ENCODE measurements around the gene CXCR5. TPM values are rescaled to one million over a fixed set of nuclear protein-coding genes. Genes with fewer than 3 reads are reported as not detected.

CXCR5 gene
- total and polyA plus RNA-seq, 2 donors (not counting 1 experiment from before 2014, with no cell fraction given) = 111 to 163 TPM

- POLR2A ChIA-PET = interaction anchor here (0.5 kb wide), 1 partner anchor 12 kb away, joined by 4 read pairs; no protein-coding TSS in a partner anchor
- intact Hi-C loops (cut with micrococcal nuclease) = no loop called here
These were observed 63.4 kb downstream of the CXCR5 start for GRCh38 chr11:118947091-118947490.

More at GRCh38 chr11:118947091-118947490, 63.4 kb downstream of the CXCR5 start:
- ATAC-seq (ENCODE audit: low read depth) (no peak), DNase-seq (no peak)
- no peaks in the 10 kb centered on the region for H3K79me2 ChIP-seq (ENCODE audit: control insufficient read depth, insufficient read depth, low read length)
- no peaks in the 10 kb centered on the region for H3K9me3 ChIP-seq (ENCODE audit: control extremely low read depth in 1 of 3, control insufficient read depth in 2 of 3, insufficient read depth in 1 of 3, low read length in 2 of 3)
- Mint-ChIP-seq H3K4me1 (no peaks in the 10 kb centered on the region), H3K4me3 (no peak overlapping the region), H3K9me3 (ENCODE audit: insufficient read depth) (no peaks in the 10 kb centered on the region), H3K27ac (no peak overlapping the region), H3K27me3 (peaks cover 18% of the 10 kb centered on the region)
- WGBS (ENCODE audit: insufficient coverage) = no CpG with 5 or more reads among the region's 2 CpGs
- H3K27me3 ChIP-seq (replicated peaks in 1 of 4; ENCODE audit: control extremely low read depth in 1 of 4, control insufficient read depth in 3 of 4, insufficient read depth in 4 of 4, low read length in 3 of 4) = no peaks in the 10 kb centered on the region
- no peak overlapping the region for H3K9ac ChIP-seq (ENCODE audit: low read length)
- H3K4me3 ChIP-seq (ENCODE audit: control extremely low read depth in 1 of 5, extremely low read depth in 1 of 5, insufficient read depth in 1 of 5, low read depth in 2 of 5, low read length in 4 of 5) = no peak overlapping the region
- no peaks in the 10 kb centered on the region for H4K20me1 ChIP-seq (ENCODE audit: control insufficient read depth, insufficient read depth, low read length, poor library complexity, severe bottlenecking)
- no peak overlapping the region for H2AFZ ChIP-seq (ENCODE audit: insufficient read depth, low read depth, low read length, poor library complexity, severe bottlenecking)
- H3K27ac ChIP-seq (ENCODE audit: low read length in 2 of 2) = no peak overlapping the region
- CTCF ChIA-PET = interaction anchor here (1.7 kb wide), 1 partner anchor 17 kb away, joined by 5 read pairs; no protein-coding TSS in a partner anchor
- TF ChIP-seq EZH2 (IDR thresholded peaks at IDR 0.05; ENCODE audit: borderline replicate concordance, insufficient read depth, low read depth, low read length, poor library complexity, severe bottlenecking) (no peak), CTCF (IDR thresholded peaks at IDR 0.05) (no peak)
- no peaks in the 10 kb centered on the region for H3K36me3 ChIP-seq (replicated peaks in 1 of 2; ENCODE audit: control extremely low read depth in 1 of 2, control insufficient read depth in 1 of 2, extremely low read depth in 1 of 2, insufficient read depth in 2 of 2, low read length in 1 of 2)
- no peaks in the 10 kb centered on the region for H3K4me1 ChIP-seq (ENCODE audit: control insufficient read depth in 2 of 2, insufficient read depth in 2 of 2, low read length in 2 of 2)
- H3K4me2 ChIP-seq (replicated peaks; ENCODE audit: low read depth, low read length, poor library complexity, severe bottlenecking) = no peak overlapping the region

Small RNAs within 50 kb of the gene (small RNA-seq; reads per million reads assigned to genes)
- gene MIR4492 (ENCODE audit: insufficient read length, low read depth, low replicate concordance) = not detected
- not detected for gene RF00019 (ENCODE audit: insufficient read length, low read depth, low replicate concordance)
- not detected for gene RN7SL688P (ENCODE audit: insufficient read length, low read depth, low replicate concordance)

Other genes with a start within 250 kb of the CXCR5 start
- gene TREH, start 204.2 kb upstream of the CXCR5 start, total RNA-seq = not detected in 2 replicates
- gene TREH, start 204.2 kb upstream of the CXCR5 start, polyA plus RNA-seq = not detected in 2 replicates
- 255 and 256 TPM in 2 replicates for gene DDX6, start 92.7 kb upstream of the CXCR5 start, total RNA-seq
- gene DDX6, start 92.7 kb upstream of the CXCR5 start, polyA plus RNA-seq = 36.7 and 81.0 TPM in 2 replicates
- gene BCL9L, start 42.0 kb downstream of the CXCR5 start, total RNA-seq = 40.8 and 44.0 TPM in 2 replicates
- gene BCL9L, start 42.0 kb downstream of the CXCR5 start, polyA plus RNA-seq = 12.6 and 15.1 TPM in 2 replicates
- not detected in 2 replicates for gene UPK2, start 72.4 kb downstream of the CXCR5 start, total RNA-seq
- 0.40 and 0.43 TPM in 2 replicates for gene UPK2, start 72.4 kb downstream of the CXCR5 start, polyA plus RNA-seq
- not detected in 2 replicates for gene FOXR1, start 87.9 kb downstream of the CXCR5 start, total RNA-seq
- gene FOXR1, start 87.9 kb downstream of the CXCR5 start, polyA plus RNA-seq = not detected in 2 replicates
- gene CENATAC, start 114.2 kb downstream of the CXCR5 start, total RNA-seq = 122 and 138 TPM in 2 replicates
- gene CENATAC, start 114.2 kb downstream of the CXCR5 start, polyA plus RNA-seq = 50.1 and 79.6 TPM in 2 replicates
- gene RPS25, start 134.5 kb downstream of the CXCR5 start, total RNA-seq = 1,713 and 1,823 TPM in 2 replicates
- 1,827 and 2,003 TPM in 2 replicates for gene RPS25, start 134.5 kb downstream of the CXCR5 start, polyA plus RNA-seq
- 61.5 and 64.5 TPM in 2 replicates for gene TRAPPC4, start 134.9 kb downstream of the CXCR5 start, total RNA-seq
- gene TRAPPC4, start 134.9 kb downstream of the CXCR5 start, polyA plus RNA-seq = 61.4 and 83.5 TPM in 2 replicates
- 13.2 and 14.3 TPM in 2 replicates for gene SLC37A4, start 147.0 kb downstream of the CXCR5 start, total RNA-seq
- 23.5 and 26.3 TPM in 2 replicates for gene SLC37A4, start 147.0 kb downstream of the CXCR5 start, polyA plus RNA-seq
- gene HYOU1, start 173.3 kb downstream of the CXCR5 start, total RNA-seq = 46.2 and 48.7 TPM in 2 replicates
- 38.5 and 64.4 TPM in 2 replicates for gene HYOU1, start 173.3 kb downstream of the CXCR5 start, polyA plus RNA-seq
- 64.7 and 71.1 TPM in 2 replicates for gene VPS11, start 183.9 kb downstream of the CXCR5 start, total RNA-seq
- 31.6 and 35.7 TPM in 2 replicates for gene VPS11, start 183.9 kb downstream of the CXCR5 start, polyA plus RNA-seq
- gene HMBS, start 201.0 kb downstream of the CXCR5 start, total RNA-seq = 7.6 and 9.2 TPM in 2 replicates
- 17.7 and 18.2 TPM in 2 replicates for gene HMBS, start 201.0 kb downstream of the CXCR5 start, polyA plus RNA-seq
- gene DPAGT1, start 218.0 kb downstream of the CXCR5 start, total RNA-seq = 34.5 and 38.3 TPM in 2 replicates
- gene DPAGT1, start 218.0 kb downstream of the CXCR5 start, polyA plus RNA-seq = 60.3 and 64.3 TPM in 2 replicates
- gene C2CD2L, start 223.5 kb downstream of the CXCR5 start, total RNA-seq = 9.5 and 13.8 TPM in 2 replicates
- gene C2CD2L, start 223.5 kb downstream of the CXCR5 start, polyA plus RNA-seq = 14.1 and 17.0 TPM in 2 replicates
- 78.7 and 84.6 TPM in 2 replicates for gene HINFP, start 237.7 kb downstream of the CXCR5 start, total RNA-seq
- 51.5 and 60.6 TPM in 2 replicates for gene HINFP, start 237.7 kb downstream of the CXCR5 start, polyA plus RNA-seq